Measurements from ENCODE around the gene TMPRSS9. TPM values are rescaled to one million over a fixed set of nuclear protein-coding genes. Genes with fewer than 3 reads are reported as not detected.

TMPRSS9 gene
- total RNA-seq, 1 experiment from 2014 or later, result 0.23 TPM

DNA sequence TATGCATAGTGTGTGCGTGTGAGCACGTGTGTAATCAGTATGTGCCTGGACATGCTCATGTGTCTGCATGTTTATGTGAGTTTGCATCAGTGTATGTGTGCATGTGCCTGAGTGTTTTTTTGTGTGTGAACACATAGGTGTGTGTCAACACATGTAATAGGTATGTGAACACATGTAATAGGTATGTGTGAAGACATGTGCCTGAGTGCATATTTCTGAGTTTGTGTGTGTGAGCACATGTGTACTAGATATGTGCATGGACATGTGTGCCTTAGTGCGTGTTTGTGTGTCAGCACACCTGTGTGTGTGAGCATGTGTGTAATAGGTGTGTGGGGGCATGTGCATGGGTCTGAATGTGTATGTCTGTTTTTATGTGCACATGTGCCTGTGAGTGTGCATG lies 24.2 kb upstream of the TMPRSS9 start:
- H3K27me3 ChIP-seq (ENCODE audit: control insufficient read depth, insufficient read depth, low read length), result no peaks in the 10 kb centered on the region
- no peaks in the 10 kb centered on the region for H3K36me3 ChIP-seq (ENCODE audit: control insufficient read depth, insufficient read depth, low read length)
- intact Hi-C loops (cut with micrococcal nuclease; ENCODE audit: unreplicated experiment), result no loop called here
- POLR2A ChIA-PET, result no interaction called here
- H3K27ac ChIP-seq (ENCODE audit: low read length), result no peak overlapping the region
- no TSS peak for BruUV-seq (replicated peaks)
- DNase-seq (ENCODE audit: low read depth, low spot score) (no peak), ATAC-seq (no peak)
- TF ChIP-seq SIN3A (IDR thresholded peaks at IDR 0.05; ENCODE audit: borderline replicate concordance, insufficient read depth, low read depth, low read length) (no peak), POLR2AphosphoS5 (IDR thresholded peaks at IDR 0.05; ENCODE audit: low read depth, low read length) (no peak), TCF7L2 (IDR thresholded peaks at IDR 0.05; ENCODE audit: low read depth, low read length) (no peak)
- TF ChIP-seq, protein P1, sequence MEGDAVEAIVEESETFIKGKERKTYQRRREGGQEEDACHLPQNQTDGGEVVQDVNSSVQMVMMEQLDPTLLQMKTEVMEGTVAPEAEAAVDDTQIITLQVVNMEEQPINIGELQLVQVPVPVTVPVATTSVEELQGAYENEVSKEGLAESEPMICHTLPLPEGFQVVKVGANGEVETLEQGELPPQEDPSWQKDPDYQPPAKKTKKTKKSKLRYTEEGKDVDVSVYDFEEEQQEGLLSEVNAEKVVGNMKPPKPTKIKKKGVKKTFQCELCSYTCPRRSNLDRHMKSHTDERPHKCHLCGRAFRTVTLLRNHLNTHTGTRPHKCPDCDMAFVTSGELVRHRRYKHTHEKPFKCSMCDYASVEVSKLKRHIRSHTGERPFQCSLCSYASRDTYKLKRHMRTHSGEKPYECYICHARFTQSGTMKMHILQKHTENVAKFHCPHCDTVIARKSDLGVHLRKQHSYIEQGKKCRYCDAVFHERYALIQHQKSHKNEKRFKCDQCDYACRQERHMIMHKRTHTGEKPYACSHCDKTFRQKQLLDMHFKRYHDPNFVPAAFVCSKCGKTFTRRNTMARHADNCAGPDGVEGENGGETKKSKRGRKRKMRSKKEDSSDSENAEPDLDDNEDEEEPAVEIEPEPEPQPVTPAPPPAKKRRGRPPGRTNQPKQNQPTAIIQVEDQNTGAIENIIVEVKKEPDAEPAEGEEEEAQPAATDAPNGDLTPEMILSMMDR (IDR thresholded peaks at IDR 0.05), result no peak
- TF ChIP-seq, protein P2, sequence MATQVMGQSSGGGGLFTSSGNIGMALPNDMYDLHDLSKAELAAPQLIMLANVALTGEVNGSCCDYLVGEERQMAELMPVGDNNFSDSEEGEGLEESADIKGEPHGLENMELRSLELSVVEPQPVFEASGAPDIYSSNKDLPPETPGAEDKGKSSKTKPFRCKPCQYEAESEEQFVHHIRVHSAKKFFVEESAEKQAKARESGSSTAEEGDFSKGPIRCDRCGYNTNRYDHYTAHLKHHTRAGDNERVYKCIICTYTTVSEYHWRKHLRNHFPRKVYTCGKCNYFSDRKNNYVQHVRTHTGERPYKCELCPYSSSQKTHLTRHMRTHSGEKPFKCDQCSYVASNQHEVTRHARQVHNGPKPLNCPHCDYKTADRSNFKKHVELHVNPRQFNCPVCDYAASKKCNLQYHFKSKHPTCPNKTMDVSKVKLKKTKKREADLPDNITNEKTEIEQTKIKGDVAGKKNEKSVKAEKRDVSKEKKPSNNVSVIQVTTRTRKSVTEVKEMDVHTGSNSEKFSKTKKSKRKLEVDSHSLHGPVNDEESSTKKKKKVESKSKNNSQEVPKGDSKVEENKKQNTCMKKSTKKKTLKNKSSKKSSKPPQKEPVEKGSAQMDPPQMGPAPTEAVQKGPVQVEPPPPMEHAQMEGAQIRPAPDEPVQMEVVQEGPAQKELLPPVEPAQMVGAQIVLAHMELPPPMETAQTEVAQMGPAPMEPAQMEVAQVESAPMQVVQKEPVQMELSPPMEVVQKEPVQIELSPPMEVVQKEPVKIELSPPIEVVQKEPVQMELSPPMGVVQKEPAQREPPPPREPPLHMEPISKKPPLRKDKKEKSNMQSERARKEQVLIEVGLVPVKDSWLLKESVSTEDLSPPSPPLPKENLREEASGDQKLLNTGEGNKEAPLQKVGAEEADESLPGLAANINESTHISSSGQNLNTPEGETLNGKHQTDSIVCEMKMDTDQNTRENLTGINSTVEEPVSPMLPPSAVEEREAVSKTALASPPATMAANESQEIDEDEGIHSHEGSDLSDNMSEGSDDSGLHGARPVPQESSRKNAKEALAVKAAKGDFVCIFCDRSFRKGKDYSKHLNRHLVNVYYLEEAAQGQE (IDR thresholded peaks at IDR 0.05; ENCODE audit: insufficient read depth in 1 of 2, low read depth in 2 of 2, low read length in 1 of 2), result no peak
- no peak overlapping the region for H3K4me3 ChIP-seq (ENCODE audit: low read depth in 2 of 2, low read length in 2 of 2)
- CTCF ChIA-PET, result no interaction called here
- H3K9me3 ChIP-seq (ENCODE audit: control insufficient read depth, insufficient read depth, low read depth, low read length), result no peaks in the 10 kb centered on the region
- peaks cover 8% of the 10 kb centered on the region for H3K4me1 ChIP-seq (ENCODE audit: control insufficient read depth, insufficient read depth, low read length)
- in situ Hi-C loops (cut with HindIII; ENCODE audit: low pct_unique_long_range_greater_than_20kb, low sequenced_read_pairs), result no loop called here

DNA sequence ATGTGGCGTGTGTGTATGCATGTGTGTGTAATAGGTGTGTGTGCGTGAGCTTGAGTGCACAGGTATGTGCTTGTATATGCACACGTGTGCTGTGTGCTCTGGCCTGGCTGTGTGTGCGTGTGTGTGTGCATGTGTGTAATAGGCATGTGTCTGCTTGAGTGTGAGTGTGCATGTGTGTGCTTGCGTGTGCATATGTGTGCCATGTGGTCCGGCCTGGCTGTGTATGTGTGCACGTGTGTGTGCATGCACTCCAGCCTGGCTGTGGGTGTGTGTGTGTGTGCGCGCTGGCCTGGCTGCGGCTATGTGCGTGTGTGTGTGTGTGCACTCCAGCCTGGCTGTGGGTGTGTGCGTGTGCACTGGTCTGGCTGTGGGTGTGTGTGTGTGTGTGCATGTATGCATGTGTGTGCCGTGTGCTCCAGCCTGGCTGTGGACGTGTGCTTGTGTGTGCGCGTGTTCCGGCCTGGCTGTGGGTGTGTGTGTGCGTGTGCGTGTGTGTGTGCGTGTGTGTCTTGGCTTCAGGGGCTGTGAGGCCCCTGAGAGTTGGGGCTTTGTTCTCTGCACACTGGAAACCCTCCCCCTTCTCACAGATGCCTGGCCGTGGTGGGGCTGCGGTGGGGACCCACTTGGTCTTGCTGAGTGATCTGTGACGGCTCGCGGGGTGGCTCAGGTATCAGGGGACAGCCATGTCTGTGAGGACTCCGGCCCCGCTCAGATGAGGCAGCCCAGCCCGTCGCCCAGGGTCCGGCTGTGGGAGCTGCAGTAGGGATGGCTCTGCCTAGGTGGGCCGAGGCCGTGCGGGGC lies 23.3 kb upstream of the TMPRSS9 start:
- POLR2A ChIA-PET, result no interaction called here

More for the DNA sequence above, 23.3 kb upstream of the TMPRSS9 start:
- Histone ChIP-seq H3K4me3 (ENCODE audit: low read depth in 2 of 2, low read length in 2 of 2) (no peak overlapping the region), H3K27ac (ENCODE audit: low read length) (no peak overlapping the region), H3K4me1 (ENCODE audit: control insufficient read depth, insufficient read depth, low read length) (no peaks in the 10 kb centered on the region), H3K9me3 (ENCODE audit: control insufficient read depth, insufficient read depth, low read depth, low read length) (no peaks in the 10 kb centered on the region), H3K27me3 (ENCODE audit: control insufficient read depth, insufficient read depth, low read length) (no peaks in the 10 kb centered on the region), H3K36me3 (ENCODE audit: control insufficient read depth, insufficient read depth, low read length) (no peaks in the 10 kb centered on the region)
- TF ChIP-seq, protein P1 (IDR thresholded peaks at IDR 0.05), result no peak
- no peak for TF ChIP-seq SIN3A (IDR thresholded peaks at IDR 0.05; ENCODE audit: borderline replicate concordance, insufficient read depth, low read depth, low read length)
- no peak for TF ChIP-seq TCF7L2 (IDR thresholded peaks at IDR 0.05; ENCODE audit: low read depth, low read length)
- TF ChIP-seq POLR2AphosphoS5 (IDR thresholded peaks at IDR 0.05; ENCODE audit: low read depth, low read length), result no peak
- TF ChIP-seq, protein P2 (IDR thresholded peaks at IDR 0.05; ENCODE audit: insufficient read depth in 1 of 2, low read depth in 2 of 2, low read length in 1 of 2), result no peak
- ATAC-seq (no peak), DNase-seq (ENCODE audit: low read depth, low spot score) (no peak)
- intact Hi-C loops (cut with micrococcal nuclease; ENCODE audit: unreplicated experiment) (no loop called here), in situ Hi-C loops (cut with HindIII; ENCODE audit: low pct_unique_long_range_greater_than_20kb, low sequenced_read_pairs) (no loop called here)
- no TSS peak for BruUV-seq (replicated peaks)
- CTCF ChIA-PET, result no interaction called here
